ENCODE data around the gene TRPC4.

Gene TRPC4

GRCh38 chr13:37914781-37915391, 45.3 kb upstream of the TRPC4 start:
- Histone ChIP-seq H3K79me2 (ENCODE audit: insufficient read depth, low read length) (no peaks in the 10 kb centered on the region), H3K4me2 (ENCODE audit: low read depth, low read length, poor library complexity, severe bottlenecking) (no peak overlapping the region), H3K36me3 (ENCODE audit: insufficient read depth, low read length) (no peaks in the 10 kb centered on the region), H3K4me3 (ENCODE audit: low read length, poor library complexity, severe bottlenecking) (no peak overlapping the region), H2AFZ (ENCODE audit: low read length) (no peak overlapping the region), H3F3A (ENCODE audit: low read depth) (no peaks in the 10 kb centered on the region), H3K9ac (ENCODE audit: low read depth, low read length, poor library complexity, severe bottlenecking) (no peak overlapping the region), H3K27me3 (ENCODE audit: insufficient read depth, low read length, poor library complexity, severe bottlenecking) (no peaks in the 10 kb centered on the region), H3K4me1 (ENCODE audit: insufficient read depth, low read length, poor library complexity, severe bottlenecking) (no peaks in the 10 kb centered on the region), H3K9me3 (ENCODE audit: insufficient read depth, low read depth, low read length) (no peaks in the 10 kb centered on the region), H4K20me1 (ENCODE audit: insufficient read depth, low read length, poor library complexity, severe bottlenecking) (no peaks in the 10 kb centered on the region), H3K9me2 (replicated peaks; ENCODE audit: low read depth, low read length) (no peaks in the 10 kb centered on the region)
- TF ChIP-seq CTCF (conservative IDR thresholded peaks at IDR 0.05; ENCODE audit: low read length) (no peak), EZH2phosphoT487 (IDR thresholded peaks at IDR 0.05; ENCODE audit: borderline replicate concordance) (no peak)

- H3K4me2 ChIP-seq (ENCODE audit: low read depth, low read length, poor library complexity, severe bottlenecking), result no peak overlapping the region
- no peak overlapping the region for H2AFZ ChIP-seq (ENCODE audit: low read length)
- no peak for TF ChIP-seq CTCF (conservative IDR thresholded peaks at IDR 0.05; ENCODE audit: low read length)
- TF ChIP-seq EZH2phosphoT487 (IDR thresholded peaks at IDR 0.05; ENCODE audit: borderline replicate concordance), result no peak
- H3F3A ChIP-seq (ENCODE audit: low read depth), result no peaks in the 10 kb centered on the region
- H3K9ac ChIP-seq (ENCODE audit: low read depth, low read length, poor library complexity, severe bottlenecking), result no peak overlapping the region
- H3K79me2 ChIP-seq (ENCODE audit: insufficient read depth, low read length), result no peaks in the 10 kb centered on the region
- no peaks in the 10 kb centered on the region for H3K36me3 ChIP-seq (ENCODE audit: insufficient read depth, low read length)
- H3K4me1 ChIP-seq (ENCODE audit: insufficient read depth, low read length, poor library complexity, severe bottlenecking), result no peaks in the 10 kb centered on the region
- H3K4me3 ChIP-seq (ENCODE audit: low read length, poor library complexity, severe bottlenecking), result no peak overlapping the region
- no peaks in the 10 kb centered on the region for H4K20me1 ChIP-seq (ENCODE audit: insufficient read depth, low read length, poor library complexity, severe bottlenecking)
- no peaks in the 10 kb centered on the region for H3K27me3 ChIP-seq (ENCODE audit: insufficient read depth, low read length, poor library complexity, severe bottlenecking)
- no peaks in the 10 kb centered on the region for H3K9me2 ChIP-seq (replicated peaks; ENCODE audit: low read depth, low read length)
- H3K9me3 ChIP-seq (ENCODE audit: insufficient read depth, low read depth, low read length), result no peaks in the 10 kb centered on the region
These were observed 41.2 kb upstream of the TRPC4 start for GRCh38 chr13:37910790-37911189.

- Histone ChIP-seq H3K4me2 (ENCODE audit: low read depth, low read length, poor library complexity, severe bottlenecking) (no peak overlapping the region), H3K4me1 (ENCODE audit: insufficient read depth, low read length, poor library complexity, severe bottlenecking) (no peaks in the 10 kb centered on the region), H2AFZ (ENCODE audit: low read length) (no peak overlapping the region), H3K9me3 (ENCODE audit: insufficient read depth, low read depth, low read length) (no peaks in the 10 kb centered on the region), H3K9me2 (replicated peaks; ENCODE audit: low read depth, low read length) (no peaks in the 10 kb centered on the region), H3F3A (ENCODE audit: low read depth) (no peaks in the 10 kb centered on the region), H4K20me1 (ENCODE audit: insufficient read depth, low read length, poor library complexity, severe bottlenecking) (no peaks in the 10 kb centered on the region), H3K4me3 (ENCODE audit: low read length, poor library complexity, severe bottlenecking) (no peak overlapping the region), H3K27me3 (ENCODE audit: insufficient read depth, low read length, poor library complexity, severe bottlenecking) (no peaks in the 10 kb centered on the region), H3K79me2 (ENCODE audit: insufficient read depth, low read length) (no peaks in the 10 kb centered on the region), H3K9ac (ENCODE audit: low read depth, low read length, poor library complexity, severe bottlenecking) (no peak overlapping the region), H3K36me3 (ENCODE audit: insufficient read depth, low read length) (no peaks in the 10 kb centered on the region)
- no peak for TF ChIP-seq CTCF (conservative IDR thresholded peaks at IDR 0.05; ENCODE audit: low read length)
These were observed 37.3 kb upstream of the TRPC4 start for GRCh38 chr13:37906880-37907279.
